Measurements from ENCODE around the gene TEC. TPM values are rescaled to one million over a fixed set of nuclear protein-coding genes. Genes with fewer than 3 reads are reported as not detected.
A peak's percentile ranks its signal among the peaks of the same experiment; 100 is the strongest.

Gene TEC
- total RNA-seq, 6 donors from 2014 or later, result 5.9 to 26.2 (median 10.1) TPM

DNA sequence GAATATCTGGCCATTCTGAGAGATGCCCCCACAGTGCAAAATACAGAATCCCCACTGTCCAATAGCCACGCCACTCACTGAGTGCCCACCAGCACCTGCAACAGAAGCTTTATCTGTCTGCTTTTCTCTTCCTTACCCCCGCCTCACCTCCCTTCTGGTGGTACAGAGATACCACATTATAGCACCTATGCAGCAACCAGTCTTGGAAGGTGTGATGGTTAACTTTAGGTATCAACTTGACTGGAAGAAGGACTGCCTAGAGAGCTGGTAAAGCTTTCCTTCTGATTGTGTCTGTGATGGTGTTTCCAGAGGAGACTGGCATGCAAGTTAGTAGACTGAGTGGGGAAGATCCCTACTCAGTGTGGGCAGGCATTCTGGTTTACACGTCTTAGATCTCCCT, 73.8 kb downstream of the TEC start:
- DNase-seq (no peak), ATAC-seq (ENCODE audit: low FRiP score in 2 of 2) (no peak)
- H3K9me3 ChIP-seq, result no peaks in the 10 kb centered on the region
- no peak overlapping the region for H3K27ac ChIP-seq
- H3K36me3 ChIP-seq, result no peaks in the 10 kb centered on the region
- WGBS, 2 donors, result 90 to 94% methylated on average over 3 of the region's 3 CpGs
- no peak overlapping the region for H3K4me3 ChIP-seq
- TF ChIP-seq EP300 (IDR thresholded peaks at IDR 0.05), result no peak
- TF ChIP-seq POLR2A (IDR thresholded peaks at IDR 0.05), result no peak
- TF ChIP-seq, protein P1, sequence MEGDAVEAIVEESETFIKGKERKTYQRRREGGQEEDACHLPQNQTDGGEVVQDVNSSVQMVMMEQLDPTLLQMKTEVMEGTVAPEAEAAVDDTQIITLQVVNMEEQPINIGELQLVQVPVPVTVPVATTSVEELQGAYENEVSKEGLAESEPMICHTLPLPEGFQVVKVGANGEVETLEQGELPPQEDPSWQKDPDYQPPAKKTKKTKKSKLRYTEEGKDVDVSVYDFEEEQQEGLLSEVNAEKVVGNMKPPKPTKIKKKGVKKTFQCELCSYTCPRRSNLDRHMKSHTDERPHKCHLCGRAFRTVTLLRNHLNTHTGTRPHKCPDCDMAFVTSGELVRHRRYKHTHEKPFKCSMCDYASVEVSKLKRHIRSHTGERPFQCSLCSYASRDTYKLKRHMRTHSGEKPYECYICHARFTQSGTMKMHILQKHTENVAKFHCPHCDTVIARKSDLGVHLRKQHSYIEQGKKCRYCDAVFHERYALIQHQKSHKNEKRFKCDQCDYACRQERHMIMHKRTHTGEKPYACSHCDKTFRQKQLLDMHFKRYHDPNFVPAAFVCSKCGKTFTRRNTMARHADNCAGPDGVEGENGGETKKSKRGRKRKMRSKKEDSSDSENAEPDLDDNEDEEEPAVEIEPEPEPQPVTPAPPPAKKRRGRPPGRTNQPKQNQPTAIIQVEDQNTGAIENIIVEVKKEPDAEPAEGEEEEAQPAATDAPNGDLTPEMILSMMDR (IDR thresholded peaks at IDR 0.05), result no peak
- TF ChIP-seq POLR2AphosphoS5 (IDR thresholded peaks at IDR 0.05), result no peak
- no peaks in the 10 kb centered on the region for H3K27me3 ChIP-seq
- H3K4me1 ChIP-seq, result peaks cover 3 to 9% (median 6%) of the 10 kb centered on the region in 4 donors

DNA sequence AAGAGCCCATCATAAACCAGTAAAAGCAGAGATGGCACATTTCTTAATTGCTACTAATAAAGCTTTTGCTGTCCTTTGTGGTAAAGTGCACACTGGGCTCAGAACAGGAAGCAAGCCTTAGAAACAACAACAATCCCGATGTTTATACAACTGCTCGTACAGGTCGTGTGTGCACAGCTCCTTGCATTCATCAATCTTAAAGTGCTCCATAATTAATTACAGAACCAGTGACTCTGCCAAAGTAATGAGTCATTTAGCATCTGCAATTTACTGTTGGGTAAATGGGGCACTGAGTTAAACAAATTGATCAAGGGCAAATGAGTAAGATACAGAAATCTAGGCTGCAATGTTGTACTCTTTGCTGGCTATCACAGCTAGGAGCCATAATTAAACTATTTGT, 74.3 kb downstream of the TEC start:
- Histone ChIP-seq H3K27me3 (no peaks in the 10 kb centered on the region), H3K4me1 (peaks cover 3 to 9% (median 6%) of the 10 kb centered on the region in 4 donors), H3K36me3 (no peaks in the 10 kb centered on the region), H3K9me3 (no peaks in the 10 kb centered on the region), H3K27ac (no peak overlapping the region), H3K4me3 (no peak overlapping the region)
- ATAC-seq (ENCODE audit: low FRiP score in 2 of 2) (peak in 1 of 2 donors; percentile 51), DNase-seq (no peak)
- 18 to 45% methylated on average over 3 of the region's 3 CpGs for WGBS, 2 donors
- no peak for TF ChIP-seq POLR2AphosphoS5 (IDR thresholded peaks at IDR 0.05)
- TF ChIP-seq, protein P1 (IDR thresholded peaks at IDR 0.05), result no peak
- no peak for TF ChIP-seq EP300 (IDR thresholded peaks at IDR 0.05)
- no peak for TF ChIP-seq POLR2A (IDR thresholded peaks at IDR 0.05)

DNA sequence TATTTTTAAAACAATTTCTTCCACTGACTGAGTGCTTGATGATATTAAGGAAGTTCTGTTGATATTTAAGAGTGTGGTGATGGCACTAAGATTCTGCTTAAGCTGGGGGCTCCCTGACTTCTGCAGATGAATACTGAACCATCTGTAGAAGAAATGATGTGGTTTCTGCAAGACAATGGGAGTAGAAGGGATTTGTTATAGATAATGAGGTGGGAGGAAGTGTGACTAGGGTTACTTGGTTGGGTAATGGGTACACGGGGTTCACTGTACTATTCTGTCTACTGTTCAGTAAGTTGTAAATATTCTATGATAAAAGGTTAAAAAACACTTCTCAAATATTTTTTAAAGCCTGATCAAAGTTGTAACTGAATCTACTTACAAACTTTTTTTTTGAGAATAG, 74.7 kb downstream of the TEC start:
- no peaks in the 10 kb centered on the region for H3K27me3 ChIP-seq
- WGBS, 2 donors, result 35 to 38% methylated on average over 1 of the region's 1 CpG
- H3K4me3 ChIP-seq, result no peak overlapping the region
- no peaks in the 10 kb centered on the region for H3K36me3 ChIP-seq
- no peak for TF ChIP-seq EP300 (IDR thresholded peaks at IDR 0.05)
- no peak for TF ChIP-seq POLR2AphosphoS5 (IDR thresholded peaks at IDR 0.05)
- no peak for TF ChIP-seq POLR2A (IDR thresholded peaks at IDR 0.05)
- TF ChIP-seq, protein P1 (IDR thresholded peaks at IDR 0.05), result no peak
- H3K27ac ChIP-seq, result no peak overlapping the region
- no peaks in the 10 kb centered on the region for H3K9me3 ChIP-seq
- DNase-seq, result no peak
- peaks cover 3 to 9% (median 6%) of the 10 kb centered on the region in 4 donors for H3K4me1 ChIP-seq
- peak in 1 of 2 donors; percentile 47 for ATAC-seq (ENCODE audit: low FRiP score in 2 of 2)

DNA sequence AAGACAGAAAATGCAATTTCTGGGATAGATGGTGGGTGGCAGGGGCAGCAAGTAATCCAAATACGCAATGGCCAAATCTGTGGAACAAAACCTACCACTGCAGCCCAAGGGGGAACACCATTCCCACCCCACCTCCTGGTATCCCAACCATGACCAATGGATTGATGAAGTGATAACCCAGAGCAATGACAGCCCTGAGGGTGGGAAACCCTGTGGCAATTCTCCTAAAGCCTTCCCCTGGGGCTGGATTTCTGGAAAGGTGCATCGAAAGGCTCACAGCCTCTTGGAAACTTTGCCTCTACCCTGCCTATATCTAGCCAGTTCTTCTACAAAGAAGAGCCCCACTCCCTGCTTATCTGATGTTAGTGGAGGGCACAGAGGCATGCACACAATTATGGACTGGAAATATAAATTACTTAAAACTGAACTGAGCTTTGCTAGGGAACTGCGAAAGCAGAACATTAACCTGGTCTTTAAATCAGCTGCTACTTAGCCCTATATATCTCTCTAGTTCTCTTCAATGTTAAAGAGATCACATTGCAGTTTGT, 75.6 kb downstream of the TEC start:
- WGBS, 2 donors, result 93 to 96% methylated on average over 3 of the region's 3 CpGs
- H3K4me3 ChIP-seq, result no peak overlapping the region
- no peaks in the 10 kb centered on the region for H3K36me3 ChIP-seq
- no peak for TF ChIP-seq POLR2A (IDR thresholded peaks at IDR 0.05)
- TF ChIP-seq EP300 (IDR thresholded peaks at IDR 0.05), result no peak
- no peak for TF ChIP-seq POLR2AphosphoS5 (IDR thresholded peaks at IDR 0.05)
- TF ChIP-seq, protein P1 (IDR thresholded peaks at IDR 0.05), result no peak
- peaks cover 3 to 9% (median 6%) of the 10 kb centered on the region in 4 donors for H3K4me1 ChIP-seq
- no peak for ATAC-seq (ENCODE audit: low FRiP score in 2 of 2)
- no peak for DNase-seq
- H3K9me3 ChIP-seq, result no peaks in the 10 kb centered on the region
- no peaks in the 10 kb centered on the region for H3K27me3 ChIP-seq
- no peak overlapping the region for H3K27ac ChIP-seq
